Islet precursor cell (in vitro differentiated cells): ENCODE results near the gene FXYD2.
A peak's percentile ranks its signal among the peaks of the same experiment; 100 is the strongest.
"Not testable (repeated sequence)": the region's sequence is repeated elsewhere in the genome, so short reads cannot be mapped to it uniquely, and the experiment has no call there.

Source experiments
- DNase-seq: peaks from one replicate; pipeline ENCODE4 v3.0.0-alpha.2; 2018

The FXYD2 gene

DNA sequence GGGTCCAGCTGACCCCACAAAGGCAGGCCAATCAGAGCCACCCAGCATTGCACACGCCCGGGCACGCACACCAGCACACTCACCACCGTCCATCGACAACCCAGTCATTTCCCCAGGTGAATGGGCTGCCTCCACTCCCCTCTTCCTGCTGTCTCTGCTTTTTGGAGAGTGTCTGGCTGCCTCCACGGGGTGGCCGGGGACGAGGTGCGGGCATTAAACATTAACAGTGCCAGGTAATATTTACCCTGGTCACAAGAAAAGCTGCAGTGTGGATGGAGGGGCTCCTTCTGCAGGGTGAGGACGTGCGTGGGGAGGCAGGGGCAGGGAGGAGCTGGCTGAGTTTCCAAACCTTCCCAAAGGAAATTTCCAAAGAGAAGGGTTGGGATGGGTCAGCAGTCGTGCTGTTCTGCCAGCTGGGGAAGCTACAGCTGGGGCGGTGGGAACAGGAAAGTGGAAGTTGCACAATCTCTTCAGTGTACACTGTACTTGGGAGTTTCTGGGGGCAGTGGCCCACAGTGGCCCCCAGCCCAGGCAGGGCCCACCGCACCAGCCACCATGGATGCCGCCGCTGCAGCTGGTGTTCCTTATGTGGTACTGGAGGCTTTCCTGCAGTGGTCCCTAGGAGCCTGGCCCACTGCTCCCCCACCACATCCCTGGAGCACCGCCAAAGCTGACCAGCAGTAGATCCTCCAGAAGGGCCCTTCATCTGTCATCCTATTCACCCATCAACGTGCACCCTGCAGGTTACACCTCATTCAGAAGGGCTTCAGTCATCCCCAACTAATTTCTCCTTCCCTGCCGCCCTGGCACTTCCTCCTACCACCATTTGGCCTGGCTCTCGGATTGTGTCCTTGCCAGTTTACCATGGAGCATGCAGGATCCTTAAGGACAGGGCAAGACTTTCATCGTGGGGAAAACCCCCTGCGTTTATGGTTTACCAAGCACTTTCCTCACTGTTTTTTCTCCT lies at the start of gene FXYD2:
TSS of gene FXYD2 (minus strand) at position 174 of the 967 bp plus-strand sequence. CDS start at position 108, 66 bp downstream.
- DNase-seq: peak; percentile 31

DNA sequence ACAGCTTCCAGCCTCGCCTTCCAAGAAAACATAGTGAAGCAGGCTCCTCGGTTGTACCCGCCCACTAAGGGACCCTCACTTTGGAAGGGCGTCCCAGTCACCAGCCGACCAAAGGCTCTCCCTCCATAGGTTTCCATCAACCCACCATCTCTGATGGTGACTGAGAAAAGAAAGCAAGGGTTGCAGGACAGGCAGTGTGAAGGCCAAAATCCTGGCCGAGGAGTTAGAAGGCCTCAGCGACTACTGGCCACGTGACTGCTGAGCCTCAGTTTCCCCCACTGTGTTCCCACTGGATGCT lies 49.2 kb upstream of the FXYD2 start:
- no peak for DNase-seq

DNA sequence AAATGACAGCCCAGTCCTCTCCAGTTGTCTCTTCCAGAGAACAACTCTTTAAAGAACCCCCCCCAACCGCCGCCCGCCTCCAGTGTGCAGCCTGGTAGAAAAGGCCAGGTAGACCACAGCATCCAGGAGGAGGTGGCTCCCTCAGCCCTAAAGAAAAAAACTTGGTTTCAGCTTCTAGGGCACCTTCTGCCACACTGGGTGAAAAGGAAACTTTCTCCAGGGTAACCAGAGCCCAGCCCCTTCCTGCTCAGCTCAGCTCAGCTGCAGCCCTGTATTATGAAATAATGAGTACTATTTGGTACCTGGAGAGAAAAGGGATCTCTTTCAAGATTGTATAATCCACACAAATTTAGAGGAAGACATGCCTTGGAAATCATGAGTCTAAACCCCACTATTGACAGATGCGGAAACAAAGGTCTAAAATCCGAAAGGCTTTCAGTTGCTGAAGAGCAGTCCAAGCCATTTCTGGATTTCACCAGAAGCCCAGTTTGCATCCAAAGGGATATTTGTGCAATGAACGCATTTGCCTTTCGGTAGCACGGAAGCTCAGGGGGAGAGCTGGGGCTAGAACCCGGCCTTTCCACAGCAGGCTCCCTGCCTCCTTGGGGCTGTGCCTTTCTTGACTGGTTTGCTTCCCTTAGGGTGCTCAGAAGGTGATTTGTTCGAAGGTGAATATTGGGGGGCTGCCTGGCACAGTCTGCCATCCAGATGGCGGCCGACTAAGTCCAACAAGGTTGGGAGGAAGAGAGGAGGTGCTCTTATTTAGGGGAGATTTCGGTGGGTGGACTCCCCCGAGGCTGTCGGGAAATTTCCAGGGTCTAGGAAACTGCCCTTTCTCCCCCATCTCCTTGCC lies 48.7 kb upstream of the FXYD2 start:
- no peak for DNase-seq

DNA sequence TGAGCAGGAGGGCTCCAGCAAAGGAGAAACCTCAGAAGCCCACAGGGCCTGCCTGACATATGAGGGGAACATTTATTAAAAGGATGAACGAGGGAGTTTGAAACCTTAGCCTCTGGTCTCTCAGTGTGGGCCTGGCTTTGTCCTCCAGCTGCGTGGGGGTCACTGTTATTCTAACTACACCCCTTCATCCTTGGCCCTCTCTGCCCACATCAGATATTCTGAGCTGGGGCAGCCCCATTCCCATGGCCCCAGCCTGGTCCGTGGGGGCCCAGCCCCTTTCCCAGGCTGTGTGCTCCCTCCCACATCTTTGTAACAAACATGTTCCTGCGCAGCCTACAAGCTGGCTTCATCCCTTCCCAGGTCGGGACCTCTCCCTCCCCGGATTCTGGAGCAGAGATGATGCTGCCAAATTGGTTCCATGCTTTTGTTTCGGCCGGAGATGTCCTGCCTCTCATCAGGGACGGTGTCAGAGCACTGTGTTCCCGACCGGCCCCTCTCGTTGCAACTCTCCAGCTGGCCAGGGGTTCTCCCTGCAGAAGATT lies 47.9 kb upstream of the FXYD2 start:
- no peak for DNase-seq

DNA sequence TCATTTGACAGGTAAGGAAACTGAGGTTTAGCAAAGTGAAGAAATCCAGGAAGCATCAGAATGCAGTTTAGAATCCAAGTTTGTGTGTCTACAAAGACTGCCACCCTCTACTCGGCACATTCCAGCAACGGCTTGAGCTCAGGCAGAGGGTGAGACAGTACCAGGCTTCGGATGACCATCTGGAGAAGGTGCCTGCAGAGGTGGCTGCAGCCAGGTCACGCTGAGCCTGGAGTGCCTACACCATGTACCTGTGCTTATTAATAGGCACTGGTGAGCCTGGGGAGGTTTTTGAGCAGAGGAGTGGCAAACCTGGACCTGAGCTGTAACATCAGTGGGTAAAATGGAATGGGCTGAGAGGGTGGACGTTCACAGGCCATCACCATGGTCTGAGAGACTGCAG lies 47.2 kb upstream of the FXYD2 start:
- no peak for DNase-seq

DNA sequence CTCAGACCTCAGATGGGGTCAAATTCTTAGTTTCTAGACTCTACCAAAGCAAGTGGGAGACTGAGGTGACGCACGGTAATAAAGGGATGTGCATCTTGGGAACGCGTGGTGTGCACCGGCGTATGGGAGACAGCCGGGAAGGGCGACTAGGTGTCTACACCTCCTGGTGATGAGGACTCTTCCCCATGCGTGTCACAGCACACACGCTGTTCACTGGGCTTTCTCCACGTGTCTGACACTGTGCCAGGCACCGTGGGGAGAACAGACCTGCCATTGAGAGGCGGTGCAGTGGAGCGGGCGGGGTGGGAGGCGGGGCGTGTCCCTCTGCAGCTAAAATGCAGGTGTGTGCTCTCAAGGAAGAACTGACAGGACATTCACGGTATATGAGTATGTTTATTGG lies 46.6 kb upstream of the FXYD2 start:
- peak; percentile 27 for DNase-seq

DNA sequence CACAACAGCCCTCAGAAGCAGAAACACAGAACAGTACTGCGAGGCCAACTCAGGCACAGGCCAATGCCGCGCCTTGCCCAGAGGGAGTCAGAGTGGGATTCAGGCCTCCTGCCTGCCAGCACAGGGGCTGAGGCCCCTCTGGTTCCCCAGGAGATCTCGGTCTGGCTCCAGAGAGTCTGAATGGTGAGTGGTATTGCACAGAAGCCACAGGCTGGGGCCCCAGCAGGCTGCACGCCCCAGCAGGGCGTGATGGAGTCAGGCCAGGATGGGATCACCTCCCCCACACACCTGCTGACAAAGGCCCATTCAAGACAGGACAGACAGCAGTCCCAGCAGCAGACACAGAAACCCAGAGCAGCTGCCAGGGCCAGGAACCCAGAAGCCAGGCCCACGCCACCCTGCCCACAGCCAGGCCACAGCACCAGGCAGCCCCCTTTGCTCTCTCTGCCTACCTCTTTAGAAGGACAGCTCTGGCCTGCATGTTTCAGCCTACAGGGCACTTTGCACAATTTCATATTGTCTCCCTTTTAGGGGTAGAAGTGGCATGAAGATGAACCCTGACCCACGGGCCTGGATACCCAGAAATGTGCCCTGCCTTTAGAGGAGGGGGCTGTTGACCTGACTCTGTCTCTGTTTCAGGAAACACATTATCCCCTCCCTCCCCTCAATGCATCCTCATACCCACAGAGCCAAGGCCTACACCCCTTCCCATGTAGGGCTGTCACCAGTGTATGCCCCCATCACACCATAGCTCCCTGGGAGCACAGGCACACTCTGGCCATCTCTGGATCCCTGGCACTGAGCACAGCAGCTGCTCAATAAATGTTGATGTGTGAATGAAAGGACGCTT lies 45.8 kb upstream of the FXYD2 start:
- DNase-seq: peak; percentile 84

DNA sequence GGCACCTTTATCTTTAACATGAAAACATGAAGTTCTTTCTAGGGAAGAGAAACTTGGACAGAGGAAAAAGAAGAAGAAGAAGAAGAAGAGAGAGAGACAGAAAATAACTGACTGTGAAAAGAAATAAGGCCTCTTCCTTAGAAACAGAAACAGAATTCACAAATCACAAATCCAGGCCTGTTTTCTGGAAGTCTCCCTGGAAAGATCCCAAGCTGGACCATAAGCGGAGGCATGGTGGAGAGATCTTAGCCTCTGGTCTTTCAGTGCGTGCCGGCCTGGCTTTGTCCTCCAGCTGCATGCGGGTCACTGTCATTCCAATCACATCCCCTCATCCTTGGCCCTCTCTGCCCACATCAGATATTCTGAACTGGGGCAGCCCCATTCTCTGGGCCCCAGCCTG lies 45.1 kb upstream of the FXYD2 start:
- DNase-seq: no peak

DNA sequence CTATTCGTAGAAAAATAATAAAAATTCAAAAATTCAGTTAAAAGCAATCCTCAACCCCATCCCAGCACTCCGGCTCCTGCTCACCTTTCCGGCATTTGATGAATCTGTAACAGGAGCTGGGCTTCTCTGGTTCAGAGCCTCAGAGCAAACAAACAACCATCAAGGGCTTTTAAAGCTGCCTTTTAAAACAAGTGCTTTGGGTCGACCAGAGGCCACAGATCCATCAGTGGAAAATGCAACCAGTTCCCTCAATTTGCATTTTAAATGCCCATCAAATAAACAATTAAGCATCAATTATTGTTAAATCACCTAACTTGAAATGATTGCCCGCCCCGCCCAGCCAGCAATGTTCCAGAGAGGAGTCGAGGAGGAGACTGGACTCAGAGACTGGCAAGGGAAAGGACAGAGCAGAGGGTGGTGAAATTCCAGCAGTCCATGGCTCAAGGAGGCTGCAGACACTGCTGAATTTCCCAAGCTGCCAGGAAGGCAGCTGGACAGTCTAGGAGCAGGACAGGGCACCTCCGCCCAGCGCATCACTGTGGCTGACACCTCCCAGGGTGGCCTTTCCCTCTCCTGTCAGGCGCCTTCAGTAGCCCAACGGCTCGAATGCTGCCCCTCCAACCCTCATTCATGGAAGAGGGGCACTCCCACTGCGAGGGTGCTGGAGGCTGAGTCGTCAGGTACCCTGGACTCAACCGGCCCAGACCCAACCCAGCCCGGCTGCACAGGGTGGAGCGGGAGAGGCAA lies 44.4 kb upstream of the FXYD2 start:
- no peak for DNase-seq

DNA sequence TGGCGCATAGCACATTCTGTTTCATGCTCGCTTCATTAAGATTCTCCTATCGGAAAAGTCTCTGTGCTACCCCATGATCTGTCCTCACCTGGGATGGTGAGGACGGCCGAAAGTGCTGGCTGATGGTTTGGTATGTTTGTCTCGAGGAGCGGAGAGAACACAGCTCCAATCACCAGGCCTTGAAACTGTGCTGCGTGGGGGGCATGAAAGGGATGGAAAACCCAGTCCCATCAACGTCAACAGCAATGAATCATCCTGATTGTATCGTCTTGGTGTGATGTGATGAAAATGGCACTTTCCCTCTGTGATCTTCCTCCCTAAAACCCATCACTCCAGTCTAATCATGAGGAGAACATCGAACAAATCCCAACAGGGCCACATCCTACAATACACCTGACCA lies 43.5 kb upstream of the FXYD2 start:
- no peak for DNase-seq

DNA sequence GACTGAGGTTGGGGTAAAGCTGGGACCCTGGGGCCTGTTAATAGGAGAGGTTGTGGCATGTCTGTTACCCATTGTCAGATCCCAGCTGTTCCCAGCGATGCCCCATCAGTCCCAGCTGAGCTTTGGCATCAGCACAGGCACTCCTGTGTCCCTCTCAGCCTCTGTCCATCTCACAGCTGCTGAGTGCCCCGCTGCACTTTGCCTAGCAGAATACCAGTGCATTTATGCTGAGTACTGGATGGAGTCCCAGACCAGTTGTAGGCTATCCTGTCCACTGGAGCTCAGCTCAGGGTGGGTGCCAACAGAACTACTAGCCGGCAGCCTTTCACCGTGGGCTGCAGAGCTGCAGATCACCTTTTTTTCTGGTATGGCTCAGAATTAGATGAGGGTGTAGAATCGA lies 42.0 kb upstream of the FXYD2 start:
- DNase-seq: peak; percentile 32

DNA sequence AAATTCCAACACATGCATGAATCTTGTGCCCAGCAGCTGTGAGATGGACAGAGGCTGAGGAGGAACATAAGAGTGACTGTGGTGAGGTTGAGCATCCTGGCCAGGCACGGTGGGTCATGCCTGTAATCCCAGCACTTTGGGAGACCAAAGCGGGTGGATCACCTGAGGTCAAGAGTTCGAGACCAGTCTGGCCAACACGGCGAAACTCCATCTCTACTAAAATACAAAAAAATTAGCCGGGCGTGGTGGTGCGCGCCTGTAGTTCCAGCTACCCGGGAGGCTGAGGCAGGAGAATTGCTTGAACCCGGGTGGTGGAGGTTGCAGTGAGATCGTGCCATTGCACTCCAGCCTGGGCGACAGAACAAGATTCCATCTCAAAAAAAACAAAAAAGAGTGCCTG lies 41.0 kb upstream of the FXYD2 start:
- DNase-seq: not testable (repeated sequence)

DNA sequence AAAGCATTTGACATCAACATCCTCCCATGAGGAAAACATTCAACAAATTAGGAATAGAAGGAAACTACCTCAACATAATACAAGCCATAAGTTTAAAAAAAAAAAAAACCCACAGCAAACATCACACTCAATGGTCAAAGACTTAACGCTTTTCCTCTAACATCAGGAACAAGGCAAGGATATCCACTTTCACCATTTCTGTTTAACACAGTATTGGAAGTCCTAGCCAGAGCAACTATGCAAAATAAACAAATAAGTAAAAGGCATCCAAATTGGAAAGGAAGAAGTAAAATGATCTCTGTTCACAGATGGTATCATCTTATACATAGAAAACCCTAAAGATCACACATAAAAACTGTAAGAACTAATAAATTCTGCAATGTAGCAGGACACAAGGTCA lies 38.8 kb upstream of the FXYD2 start:
- no peak for DNase-seq

DNA sequence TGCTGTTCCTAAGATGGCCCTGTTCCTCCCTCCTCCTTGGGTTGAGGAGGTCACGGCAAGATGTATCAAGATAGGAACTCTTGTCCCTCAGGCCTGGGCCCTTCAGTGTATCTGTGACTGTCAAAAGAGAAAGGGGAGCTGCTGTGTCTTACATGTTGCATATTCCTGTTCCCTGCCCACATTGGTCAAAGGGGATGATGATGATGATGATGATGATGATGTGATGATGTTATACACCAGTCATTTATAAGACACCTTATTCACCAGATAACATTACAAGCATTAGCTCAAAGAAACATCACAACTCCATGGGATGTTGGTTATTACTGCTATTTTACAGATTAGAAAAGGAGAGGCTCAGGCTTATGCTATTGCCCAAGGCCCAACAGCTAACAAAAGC lies 38.2 kb upstream of the FXYD2 start:
- DNase-seq: no peak

DNA sequence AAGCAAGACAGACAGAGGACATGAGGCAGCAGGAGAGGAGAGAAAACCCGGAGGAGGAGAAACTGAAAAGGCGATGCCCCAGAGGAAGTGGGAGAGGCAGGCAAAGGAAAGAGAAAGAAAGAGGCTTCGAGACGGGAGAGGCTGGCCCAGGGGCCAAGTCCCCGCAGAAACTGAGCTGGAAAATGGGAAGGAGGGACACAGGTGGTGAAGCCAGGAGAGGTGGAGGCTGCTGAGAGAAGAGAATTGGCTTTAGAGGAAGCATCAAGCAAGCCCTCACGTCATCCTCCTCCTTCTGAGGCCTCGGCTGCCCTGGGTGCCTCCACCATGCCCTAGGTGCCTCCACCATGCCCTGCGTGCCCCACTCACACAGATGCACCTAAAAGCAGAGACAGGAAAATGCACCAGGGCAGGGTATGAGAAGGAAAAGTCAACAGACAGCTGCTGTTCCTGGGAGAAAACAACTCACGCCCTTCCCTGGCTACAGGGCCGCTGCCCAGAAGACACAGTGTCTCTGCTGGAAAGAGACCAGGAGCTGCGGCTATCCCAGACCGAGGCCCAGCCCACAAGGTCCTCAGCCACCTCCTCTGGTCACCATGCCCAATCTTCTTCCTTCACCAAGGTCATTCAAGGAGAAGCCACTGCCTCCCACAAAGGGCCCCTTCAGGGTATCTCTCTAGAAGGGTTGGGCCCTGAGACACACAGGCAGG lies 37.6 kb upstream of the FXYD2 start:
- peak; percentile 42 for DNase-seq

DNA sequence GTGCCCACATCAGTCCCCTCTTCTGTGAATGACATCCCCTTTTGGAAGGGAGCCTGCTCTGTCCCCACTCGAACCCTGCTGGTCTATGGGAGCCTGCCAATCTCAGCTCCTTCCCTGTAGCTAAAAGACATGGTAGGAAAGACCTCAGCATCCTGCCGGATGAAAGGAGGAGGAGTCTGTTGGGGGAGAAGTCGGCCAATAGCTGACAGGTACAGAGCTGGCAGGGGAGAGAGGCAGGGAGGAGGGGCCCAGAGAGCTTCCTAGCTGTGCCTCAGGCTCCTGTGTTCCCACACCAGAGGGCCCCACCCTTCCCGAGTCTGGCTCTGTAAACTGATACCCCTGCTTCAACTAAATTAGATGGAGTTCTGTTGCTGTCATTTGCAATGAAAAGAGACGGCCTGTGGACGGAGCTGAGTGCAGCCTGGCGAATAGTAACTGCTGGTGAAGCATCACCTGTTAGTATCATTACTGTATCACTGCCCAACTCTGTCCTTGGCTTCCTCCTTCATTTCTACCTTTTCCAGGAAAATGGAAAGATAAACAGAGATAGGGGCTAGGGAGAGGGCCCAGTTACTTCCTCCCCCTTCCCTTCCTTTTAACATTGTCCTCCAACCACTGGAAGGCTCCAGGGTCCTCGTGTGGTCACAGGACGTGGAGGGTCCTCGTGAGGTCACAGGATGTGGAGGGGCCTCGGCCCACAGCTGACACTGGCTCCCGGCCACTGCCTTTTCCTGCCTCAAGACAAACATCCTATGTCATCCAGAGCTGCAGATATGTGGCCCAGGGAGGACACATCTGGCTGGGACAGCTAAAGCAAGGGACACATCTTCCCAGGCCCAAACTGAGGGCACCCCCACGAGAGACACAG lies 36.8 kb upstream of the FXYD2 start:
- peak; percentile 93 for DNase-seq

DNA sequence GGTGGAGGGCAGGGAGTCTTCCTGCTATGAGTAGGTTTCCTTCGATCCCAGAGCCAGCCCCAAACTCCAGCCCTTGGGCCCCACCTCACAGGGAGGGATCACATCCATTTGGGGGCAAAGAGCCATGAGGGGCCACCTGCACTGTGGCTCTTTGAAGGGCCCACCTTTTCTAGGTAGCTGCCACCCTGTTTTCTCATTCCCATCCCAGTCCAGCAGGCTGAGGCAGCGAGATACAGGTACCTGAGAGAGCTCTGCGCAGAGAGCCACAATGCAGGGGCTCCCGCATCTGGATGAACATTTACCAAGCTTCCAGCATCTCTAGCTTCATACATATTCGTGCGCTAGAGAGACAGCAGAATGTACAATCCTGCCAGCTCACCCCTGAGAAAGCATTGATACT lies 35.6 kb upstream of the FXYD2 start:
- DNase-seq: peak; percentile 47

DNA sequence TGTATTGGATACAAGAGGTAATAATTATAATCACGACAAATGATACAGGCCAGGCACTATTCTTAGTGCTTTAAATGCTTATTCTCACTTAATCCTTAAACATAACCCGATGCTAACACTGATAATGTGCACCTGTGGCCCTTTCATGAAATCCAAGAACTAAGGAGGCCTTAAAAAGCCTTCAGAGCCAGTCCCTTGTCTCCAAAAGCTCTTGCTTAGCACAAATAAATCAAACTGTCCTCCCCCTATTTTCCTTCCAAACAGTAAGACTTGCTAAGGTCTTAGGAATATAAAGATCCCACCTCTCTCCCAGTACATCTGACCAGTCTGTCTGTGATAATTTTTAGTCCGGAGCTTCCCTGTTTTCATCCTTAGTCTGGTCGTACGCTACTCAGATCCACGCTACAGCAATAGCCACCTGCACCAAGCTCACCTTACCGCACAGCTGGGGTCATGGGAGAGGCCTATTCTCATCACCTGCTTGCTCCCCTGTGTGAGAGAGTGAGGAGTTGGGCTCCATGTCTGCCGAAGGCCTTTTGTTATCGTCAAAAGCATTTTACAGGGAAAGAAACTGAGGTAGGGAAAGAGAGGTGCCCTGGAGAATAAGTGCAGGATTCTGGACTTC lies 35.1 kb upstream of the FXYD2 start:
- no peak for DNase-seq

DNA sequence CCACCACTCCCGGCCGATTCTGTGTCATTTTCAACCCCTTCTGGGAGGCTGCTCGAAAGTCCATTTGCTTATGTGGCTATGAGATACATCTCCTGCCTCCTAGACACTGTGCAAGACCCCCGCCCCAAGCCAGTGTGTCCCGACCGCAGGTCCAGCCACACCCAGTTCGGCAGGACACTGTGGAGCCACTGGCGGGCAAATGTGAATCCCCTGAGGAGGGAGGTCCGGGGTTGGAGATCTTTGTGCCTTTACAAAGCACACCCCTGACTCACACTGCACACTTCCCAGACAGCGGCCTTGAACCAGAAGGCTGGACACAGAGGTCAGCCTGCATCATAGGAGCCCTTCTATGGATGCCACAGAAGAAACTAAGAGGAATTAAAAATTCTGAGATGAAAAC lies 34.5 kb upstream of the FXYD2 start:
- DNase-seq: peak; percentile 33
